Measurements from ENCODE around the gene WDR93. TPM values are rescaled to one million over a fixed set of nuclear protein-coding genes. Genes with fewer than 3 reads are reported as not detected.

Gene WDR93
- polyA plus RNA-seq, 3 donors, result 2.3 to 4.1 (median 2.9) TPM

DNA sequence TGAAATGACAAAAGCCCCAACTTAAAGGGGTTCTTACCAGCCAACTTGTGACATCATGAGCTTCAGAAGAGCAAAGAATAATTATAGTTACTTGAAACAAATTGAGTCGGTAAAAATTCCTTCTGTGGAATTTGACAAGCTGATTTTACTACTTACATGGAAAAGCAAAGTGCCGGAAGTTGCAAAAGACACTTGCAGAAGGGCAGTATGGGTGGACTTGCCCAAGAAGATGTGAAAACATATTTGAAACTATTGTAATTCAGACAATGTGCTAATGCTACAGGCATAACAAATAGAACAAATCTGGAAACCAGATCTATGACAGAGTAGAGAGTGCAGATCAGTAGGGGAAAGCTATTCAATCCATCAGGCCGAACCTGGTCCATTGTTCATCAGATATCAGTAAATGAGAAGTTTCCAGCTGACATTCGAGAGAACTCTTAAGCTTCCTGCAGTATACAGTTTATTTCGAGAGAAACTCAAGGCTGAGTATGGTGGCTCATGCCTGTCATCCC is 32.9 kb upstream of the WDR93 start:
- DNase-seq (ENCODE audit: extremely low read depth in 1 of 11, low read depth in 9 of 11, low spot score in 4 of 11), result no peak

DNA sequence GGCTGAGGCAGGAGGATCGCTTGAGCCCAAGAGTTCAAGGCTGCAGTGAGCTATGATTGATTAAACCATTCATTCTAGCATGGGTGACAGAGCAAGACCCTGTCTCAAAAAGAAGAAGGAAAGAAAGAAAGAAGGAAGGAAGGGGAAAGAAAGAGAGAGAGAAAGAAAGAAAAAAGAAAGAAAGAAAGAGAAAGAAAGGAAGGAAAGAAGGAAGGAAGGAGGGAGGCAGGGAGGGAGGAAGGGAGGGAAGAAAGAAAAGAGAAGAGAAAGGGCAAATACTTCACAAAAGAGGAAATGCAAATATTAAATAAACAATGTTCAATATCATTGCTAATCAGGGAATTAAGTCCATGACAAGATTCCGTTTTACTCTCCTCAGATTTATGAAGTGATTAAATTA is 31.3 kb upstream of the WDR93 start:
- no peak for DNase-seq (ENCODE audit: extremely low read depth in 1 of 11, low read depth in 9 of 11, low spot score in 4 of 11)

DNA sequence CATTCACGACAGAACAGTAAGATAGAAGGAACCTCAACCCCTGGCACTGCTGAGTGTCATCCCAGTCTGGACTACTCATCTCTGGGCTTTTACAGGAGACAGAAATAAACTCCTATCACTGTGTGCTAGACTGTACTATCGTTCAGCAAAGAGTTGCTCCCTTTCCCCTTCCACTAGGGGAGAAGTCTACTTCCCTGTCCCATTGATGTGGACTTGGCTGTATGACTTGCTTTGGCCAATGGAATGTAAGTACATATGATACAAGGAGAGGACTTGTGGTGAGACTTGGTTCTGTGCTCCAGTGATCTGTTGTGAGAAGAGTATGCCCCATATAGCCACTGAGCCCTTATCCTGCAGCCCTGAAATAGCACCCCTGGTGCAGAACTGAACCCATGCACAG is 30.1 kb upstream of the WDR93 start:
- no peak for DNase-seq (ENCODE audit: extremely low read depth in 1 of 11, low read depth in 9 of 11, low spot score in 4 of 11)

DNA sequence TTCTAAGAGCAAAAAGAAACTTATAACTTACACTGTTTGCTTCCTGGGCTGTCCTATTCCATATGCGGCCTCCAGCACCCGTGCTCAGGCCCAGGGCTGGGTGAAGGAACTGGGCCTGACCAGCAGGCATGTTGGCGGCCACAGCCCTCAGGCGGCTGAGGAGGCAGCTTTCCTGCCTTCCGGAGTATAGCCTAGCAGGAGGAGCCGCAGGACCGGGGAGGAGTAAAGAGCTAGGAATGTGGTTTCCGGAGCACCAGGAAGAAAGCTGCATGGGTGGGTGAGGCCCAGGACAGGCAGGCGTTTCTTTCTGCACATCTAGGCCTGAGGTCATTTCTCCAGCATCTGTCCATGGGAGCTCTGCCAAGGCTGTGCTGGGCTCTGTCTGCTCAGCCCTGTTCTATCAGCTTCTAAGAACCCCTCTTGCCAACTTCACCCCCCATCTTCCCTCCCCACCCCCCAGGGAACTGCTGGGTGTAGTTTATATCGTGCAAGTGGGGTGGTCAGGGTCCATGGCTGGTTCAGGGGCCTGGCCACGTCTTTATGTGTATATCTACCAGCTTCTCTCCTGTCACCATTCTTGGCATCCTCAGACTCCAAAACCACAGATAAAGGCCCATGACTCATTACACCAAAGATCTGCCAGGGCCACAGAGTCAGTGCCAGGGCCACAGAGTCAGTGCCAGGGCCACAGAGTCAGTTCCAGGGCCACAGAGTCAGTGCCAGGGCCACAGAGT is 27.6 kb upstream of the WDR93 start:
- DNase-seq (ENCODE audit: extremely low read depth in 1 of 11, low read depth in 9 of 11, low spot score in 4 of 11), result peak in 3 of 11 donors; percentile 23 to 32 (median 28)

DNA sequence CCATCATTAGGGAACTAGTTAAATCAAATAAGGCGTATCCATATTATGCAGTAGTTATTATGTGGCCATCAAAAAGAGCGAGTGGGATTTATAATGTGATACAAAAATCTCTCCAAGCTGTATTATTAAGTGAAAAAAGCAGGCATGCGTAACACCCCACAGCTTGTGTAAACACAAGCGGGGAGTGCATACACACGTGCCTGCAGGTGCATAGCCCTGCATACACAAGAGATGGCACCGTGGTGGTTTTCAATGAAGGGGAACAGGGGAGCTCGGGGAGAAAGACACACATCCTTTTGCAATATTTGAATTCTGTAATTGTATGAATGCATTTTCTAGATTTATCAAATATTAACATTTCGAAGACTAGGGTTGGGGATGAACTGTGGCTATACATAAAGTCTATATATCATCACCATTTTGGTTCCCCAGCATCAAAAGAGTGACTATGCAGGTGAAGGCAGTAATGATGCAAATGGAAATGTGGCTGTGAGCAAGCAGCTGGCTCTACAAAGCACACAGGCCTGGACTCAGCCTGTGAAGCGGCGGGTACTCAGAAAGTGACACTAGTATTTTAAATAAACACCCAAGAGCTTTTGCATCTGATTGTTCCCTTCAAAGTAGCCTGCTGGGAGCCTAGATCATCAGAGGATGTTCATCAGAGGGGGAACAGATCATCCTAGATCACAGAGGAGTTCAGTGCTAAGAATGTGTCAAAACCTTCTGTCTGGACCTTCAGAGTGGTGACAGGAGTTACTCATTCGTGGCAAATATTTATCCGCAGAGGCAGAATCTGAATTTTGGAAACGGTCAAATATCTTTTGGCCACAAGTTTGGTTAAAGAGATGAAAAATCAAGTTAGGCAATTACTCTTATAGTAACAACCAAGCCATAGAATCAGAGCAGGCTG is 25.9 kb upstream of the WDR93 start:
- DNase-seq (ENCODE audit: extremely low read depth in 1 of 11, low read depth in 9 of 11, low spot score in 4 of 11), result no peak

DNA sequence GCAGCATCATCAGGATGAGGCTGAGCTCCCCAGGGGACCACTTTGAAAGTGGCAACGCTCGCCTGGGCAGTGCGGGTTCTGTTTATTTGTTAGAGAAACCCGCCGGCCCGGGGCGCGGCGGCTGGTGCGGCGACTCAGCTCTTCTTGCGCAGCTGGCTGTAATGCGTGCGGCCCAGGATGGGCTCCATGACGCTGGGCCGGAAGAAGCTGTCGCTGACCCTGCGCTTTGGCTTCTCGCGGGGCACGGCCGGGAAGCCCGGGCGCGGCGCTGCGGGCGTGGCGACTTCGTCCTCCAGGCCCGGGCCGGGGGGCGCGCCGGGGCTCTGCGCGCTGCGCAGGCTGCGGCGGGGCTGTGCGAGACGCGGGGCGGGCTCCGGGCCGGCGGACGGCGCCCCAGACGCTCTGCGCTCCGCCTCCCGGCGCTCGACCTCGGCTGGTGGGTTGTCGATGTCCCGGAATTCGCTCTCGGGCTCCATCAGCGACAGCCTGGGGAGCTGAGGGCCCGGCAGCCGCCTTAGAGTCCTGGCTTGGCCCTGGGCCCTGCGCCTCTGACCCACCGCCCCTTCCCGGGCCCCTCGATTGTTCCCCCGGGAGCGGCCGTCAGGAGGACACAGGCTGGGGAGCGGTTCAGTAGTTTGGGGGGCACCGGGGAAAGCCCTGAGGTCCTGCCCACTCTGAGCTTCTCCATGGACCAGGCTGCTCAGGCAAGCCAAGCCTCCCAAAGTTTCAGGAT is 25.0 kb upstream of the WDR93 start:
- DNase-seq (ENCODE audit: extremely low read depth in 1 of 11, low read depth in 9 of 11, low spot score in 4 of 11), result peak in 4 of 11 donors; percentile 44 to 51 (median 49)

DNA sequence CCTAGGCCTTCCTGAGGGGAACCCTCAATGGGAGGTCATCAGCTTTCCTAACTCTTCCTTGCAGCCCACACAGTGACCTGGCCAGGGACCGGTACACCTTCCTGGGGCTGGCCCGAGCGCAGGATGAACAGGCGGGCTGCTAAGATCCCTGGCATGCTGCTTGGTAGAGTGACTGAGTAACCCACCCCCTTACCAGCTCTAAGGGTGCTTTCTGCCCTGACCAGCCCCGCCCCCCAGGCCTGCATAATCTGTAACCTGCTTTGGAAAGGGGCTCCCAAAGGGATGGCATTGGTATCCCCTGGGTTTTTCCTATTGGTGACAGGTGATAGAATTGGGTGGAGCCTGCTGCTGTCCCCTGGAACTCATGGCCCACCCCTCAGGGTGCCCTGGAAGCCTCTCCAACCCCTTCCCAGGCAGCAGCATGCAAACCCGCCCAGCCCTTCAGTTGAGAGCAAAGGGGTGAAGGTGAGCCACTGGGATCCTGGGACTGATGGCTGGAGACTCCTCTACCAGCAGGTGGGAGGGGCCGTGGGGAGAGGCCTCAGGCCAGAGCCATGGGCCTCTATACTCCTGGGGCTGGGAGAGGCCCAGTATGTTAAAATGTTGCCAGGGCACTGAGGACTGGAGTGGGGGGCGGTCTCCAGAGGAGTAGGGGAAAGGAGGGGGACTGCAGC is 24.3 kb upstream of the WDR93 start:
- DNase-seq (ENCODE audit: extremely low read depth in 1 of 11, low read depth in 9 of 11, low spot score in 4 of 11), result no peak

DNA sequence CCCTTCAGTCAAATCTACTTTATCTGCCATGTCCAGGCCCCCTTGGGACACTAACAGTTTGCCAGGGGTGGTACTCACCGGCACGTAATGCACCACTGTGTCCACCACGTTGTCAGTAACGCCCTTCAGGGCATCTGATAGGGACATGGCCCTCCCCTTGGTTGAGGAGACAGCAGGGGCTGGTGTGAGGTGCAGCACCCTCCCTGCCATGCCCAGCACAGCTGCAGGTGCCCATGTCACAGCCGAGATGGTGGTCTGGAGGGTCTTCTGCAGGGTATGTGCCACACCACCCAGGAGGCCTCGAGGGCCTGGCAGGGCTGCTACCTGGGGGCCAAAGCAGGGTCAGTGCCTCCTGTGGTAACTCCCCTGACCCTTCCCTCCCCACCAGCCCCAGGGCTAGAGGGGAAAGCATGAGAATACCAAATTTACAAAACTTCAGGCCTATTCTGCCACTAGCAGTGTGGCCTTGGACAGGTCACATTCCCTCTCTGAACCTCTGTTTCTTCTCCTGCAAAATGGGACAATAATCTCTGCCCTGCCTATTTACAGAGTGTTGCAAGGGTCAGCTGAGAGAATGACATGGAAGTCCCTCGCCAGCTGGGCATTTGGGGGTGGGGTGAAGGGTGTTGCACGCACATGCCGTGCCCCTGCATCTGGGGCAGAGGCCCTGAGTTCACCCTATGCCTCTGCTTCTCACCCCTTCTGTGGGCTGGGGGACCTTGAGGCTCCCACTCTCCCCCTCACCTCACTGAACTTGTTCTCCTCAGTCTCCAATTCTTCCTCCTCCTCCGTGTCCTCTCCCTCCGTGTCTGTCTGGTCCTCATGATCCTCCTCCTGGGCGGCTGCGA is 23.5 kb upstream of the WDR93 start:
- no peak for DNase-seq (ENCODE audit: extremely low read depth in 1 of 11, low read depth in 9 of 11, low spot score in 4 of 11)

DNA sequence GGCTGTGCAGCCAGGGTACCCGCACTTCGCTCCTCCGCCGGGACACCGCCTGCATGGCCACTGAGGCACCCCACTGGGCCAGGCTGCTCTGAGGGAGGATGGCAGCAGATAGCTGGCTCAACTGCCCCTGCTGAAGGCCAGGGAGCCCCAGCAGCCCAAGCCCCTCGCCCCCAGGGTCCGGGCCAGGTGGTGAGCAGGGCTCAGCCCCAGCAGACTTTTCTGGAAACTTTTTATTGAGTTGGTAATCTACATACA is 23.0 kb upstream of the WDR93 start:
- DNase-seq (ENCODE audit: extremely low read depth in 1 of 11, low read depth in 9 of 11, low spot score in 4 of 11), result no peak

DNA sequence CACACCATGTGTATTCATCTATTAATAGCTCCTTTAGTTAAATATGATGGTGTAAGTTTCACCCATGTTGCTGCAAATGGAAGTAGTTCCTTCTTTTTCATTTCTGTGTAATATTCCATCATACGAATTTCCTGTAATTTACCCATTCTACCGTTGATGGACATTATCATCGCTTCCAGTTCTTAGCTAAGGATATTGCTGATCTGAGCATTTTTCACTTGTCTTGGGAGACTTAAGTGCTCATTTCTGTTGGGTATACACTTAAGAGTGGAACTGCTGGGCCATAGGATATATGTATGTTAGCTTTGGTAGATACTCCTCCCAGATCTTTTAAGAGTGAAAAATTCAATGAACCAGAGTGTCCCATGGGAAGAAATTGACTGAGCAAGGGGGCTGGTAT is 22.4 kb upstream of the WDR93 start:
- DNase-seq (ENCODE audit: extremely low read depth in 1 of 11, low read depth in 9 of 11, low spot score in 4 of 11), result no peak

DNA sequence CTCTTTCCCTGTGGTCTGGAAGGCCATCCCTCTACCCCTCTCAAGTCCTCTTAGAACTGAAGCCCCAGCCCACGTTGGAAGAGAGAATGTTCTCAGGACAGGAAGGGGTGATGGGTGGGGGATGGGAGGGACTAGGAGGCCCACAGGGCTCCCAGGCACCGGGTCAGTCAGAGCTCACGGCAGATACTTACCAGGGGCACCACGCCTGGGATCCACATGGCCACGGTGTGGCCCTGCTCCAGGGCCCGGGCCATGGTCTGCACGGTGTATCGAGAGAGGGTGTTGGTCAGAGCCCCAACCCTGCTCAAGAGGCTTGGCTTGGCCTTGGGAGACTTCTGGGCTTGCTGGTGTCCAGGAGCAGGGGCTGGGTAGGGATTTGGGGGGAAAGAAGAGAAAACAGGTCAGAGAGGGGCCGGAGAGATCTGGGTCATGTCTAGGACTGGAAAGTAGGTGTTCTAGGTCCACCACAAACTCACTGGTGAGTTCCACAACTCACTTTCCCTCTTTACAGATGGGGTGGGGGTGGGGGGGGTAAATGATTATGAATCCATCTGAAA is 21.2 kb upstream of the WDR93 start:
- DNase-seq (ENCODE audit: extremely low read depth in 1 of 11, low read depth in 9 of 11, low spot score in 4 of 11), result no peak

DNA sequence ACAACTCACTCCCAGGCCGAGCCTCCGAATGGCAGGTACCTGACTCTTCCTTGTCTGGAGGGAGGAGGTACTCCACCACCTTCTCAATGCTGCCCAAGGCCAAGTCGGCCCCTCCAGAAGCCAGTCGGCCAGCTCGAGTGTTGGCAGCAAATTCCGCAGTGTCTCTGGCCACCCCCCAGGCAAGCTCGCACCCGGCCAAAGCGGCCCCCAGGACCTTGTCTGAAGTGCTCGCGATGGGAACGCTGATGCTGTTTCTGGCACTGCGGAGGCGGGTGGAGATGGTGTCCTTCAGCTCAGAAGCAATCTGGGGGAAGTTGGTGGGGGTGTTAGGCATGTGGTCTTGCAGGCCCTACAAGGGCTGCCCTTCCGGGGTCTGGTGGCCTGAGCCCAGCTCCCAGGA is 20.7 kb upstream of the WDR93 start:
- no peak for DNase-seq (ENCODE audit: extremely low read depth in 1 of 11, low read depth in 9 of 11, low spot score in 4 of 11)

DNA sequence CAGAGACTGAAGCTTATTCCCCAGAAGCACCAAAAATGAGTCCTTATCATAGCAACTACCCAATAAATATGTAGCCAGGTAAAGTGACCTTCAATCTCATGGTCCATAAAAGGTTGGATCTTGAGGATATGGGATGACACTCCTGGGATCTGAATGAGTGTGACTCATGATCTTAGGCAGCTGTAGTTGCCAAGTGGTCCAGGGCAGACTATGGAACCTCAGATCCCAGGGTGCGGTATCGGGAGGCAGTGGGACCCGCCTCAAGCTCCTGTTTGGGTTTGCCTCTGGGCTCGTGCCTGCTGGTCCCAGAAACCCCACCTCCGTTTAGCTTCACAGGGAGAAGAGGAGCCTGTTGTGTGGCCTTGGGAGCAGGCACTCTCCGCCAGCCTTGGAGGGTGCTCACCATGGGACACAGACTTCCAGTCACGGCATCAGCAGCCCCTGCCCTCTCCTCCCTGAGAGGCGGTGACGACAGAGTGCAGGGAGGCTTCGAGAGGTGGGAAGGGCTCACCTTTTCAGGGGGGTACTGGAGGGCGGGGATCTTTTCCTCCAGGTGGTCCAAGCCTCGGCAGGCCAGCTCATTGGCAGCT is 19.5 kb upstream of the WDR93 start:
- no peak for DNase-seq (ENCODE audit: extremely low read depth in 1 of 11, low read depth in 9 of 11, low spot score in 4 of 11)

DNA sequence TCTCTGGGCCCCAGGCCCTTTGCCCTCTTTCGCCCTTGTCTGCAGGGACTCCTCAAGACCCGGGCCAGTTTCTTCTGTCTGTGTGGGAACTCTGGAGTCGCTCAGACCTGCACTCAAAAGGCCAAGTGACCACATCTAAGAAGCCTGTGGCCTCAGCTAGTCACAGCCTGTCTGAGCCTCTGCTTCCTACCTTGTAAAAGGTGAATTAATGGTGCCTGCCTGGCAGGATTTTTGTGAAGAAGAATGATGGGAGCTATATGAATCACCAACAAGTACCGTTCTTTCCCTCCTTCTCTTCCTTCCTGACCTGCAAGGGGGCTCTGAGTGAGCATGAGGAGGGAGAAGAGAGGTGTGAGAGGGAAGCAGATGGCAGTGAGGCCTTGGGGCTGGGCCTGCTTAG is 18.9 kb upstream of the WDR93 start:
- DNase-seq (ENCODE audit: extremely low read depth in 1 of 11, low read depth in 9 of 11, low spot score in 4 of 11), result no peak

DNA sequence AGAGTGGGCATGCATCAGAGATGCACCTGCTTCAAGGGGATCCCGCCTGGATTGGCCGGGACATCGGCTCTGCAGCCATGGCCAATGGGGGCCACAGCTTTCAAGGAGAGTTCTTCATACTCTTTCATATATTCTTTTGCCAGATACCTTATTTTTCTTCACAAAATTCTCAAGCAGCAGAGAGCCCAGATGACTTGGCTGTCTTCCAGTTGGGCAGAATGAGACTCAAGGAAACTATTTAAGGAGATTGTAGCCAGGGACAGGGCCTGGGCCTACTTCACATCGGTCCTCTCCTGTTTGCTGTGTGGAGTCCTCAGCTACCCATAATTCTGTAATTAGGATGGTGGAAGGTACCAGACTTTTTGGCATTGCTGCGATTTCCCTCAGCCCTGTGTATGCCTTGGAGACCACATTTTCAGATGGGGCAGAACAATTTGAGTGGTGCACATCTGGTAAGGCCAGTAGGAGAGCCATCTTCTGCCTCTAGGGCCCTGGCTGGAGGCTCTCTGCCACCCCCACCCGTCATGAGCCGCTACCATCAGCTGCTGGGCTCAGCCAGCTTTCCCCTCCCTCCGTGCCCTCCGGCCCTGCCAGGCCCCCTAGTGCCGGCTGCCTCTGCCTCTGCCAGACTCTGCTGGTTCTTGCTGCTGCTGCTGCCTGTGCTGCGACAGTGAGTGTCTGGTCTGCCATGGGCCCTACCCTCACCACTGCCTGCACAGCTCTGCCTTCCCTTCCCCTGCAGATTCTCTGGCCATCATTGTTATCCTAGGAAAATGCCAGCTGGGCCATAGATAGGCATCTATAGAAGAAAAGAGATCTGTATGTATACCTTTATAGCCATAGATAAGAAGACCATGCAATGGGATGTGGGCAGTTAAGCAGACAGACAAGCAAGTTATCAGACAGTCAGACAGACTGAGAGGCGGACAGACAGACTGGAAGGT is 18.1 kb upstream of the WDR93 start:
- no peak for DNase-seq (ENCODE audit: extremely low read depth in 1 of 11, low read depth in 9 of 11, low spot score in 4 of 11)

DNA sequence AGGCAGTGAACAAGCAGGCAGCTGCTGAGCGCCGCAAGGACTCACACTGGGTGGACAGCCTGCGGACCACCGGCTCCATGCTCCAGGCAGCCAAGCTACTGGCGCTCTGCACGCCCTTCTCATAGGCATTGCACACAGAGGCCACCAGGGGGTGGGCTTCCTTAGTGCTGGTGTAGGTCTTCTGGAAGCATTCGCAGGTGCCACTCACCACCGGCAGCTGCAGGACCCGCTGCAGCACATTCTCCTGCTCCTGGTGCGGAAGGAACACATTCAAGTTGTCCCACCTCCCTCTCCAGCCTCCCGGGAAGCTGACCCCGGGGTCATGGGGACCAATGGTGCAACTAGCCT is 17.5 kb upstream of the WDR93 start:
- DNase-seq (ENCODE audit: extremely low read depth in 1 of 11, low read depth in 9 of 11, low spot score in 4 of 11), result no peak

DNA sequence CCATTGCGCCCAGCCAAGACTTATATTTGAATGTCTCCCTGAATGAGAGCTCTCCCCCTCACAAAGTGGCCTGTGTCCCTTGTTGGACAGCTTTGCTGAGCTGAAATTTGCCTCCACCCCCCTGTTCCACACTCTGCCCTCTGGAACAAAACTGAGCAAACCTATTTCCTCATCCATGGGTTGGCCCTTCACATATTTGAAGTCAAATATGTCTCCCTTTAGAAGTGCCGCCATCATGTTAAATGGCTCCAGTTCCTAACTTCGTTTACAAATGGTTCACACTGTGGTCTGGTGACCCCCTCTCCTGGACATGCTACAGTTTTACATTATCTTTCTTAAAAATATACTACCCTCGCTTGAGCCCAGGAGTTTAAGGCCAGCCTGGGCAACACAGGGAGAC is 16.1 kb upstream of the WDR93 start:
- no peak for DNase-seq (ENCODE audit: extremely low read depth in 1 of 11, low read depth in 9 of 11, low spot score in 4 of 11)

All from renal cortex interstitium (tissue), 11 donors.